SIG-M5 (cell line): ENCODE data around the gene TERB2.
"Not testable (repeated sequence)": the region's sequence is repeated elsewhere in the genome, so short reads cannot be mapped to it uniquely, and the experiment has no call there.

ENCODE experiments used
- DNase-seq: peaks from one replicate; lab custom pipeline; 2025; lab: John Stamatoyannopoulos, UW

TERB2 gene, protein sequence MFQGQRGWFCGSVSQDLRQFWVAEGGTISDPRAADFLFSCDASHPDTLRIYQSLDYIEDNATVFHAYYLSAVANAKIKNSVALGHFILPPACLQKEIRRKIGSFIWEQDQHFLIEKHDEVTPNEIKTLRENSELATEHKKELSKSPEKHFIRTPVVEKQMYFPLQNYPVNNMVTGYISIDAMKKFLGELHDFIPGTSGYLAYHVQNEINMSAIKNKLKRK

GRCh38 chr15:44956388-44956787, at the start of gene TERB2:
TSS of gene TERB2 (plus strand) at chr15:44956687. CDS start at chr15:44956719, 32 bp downstream.
- no peak for DNase-seq

- DNase-seq, result no peak
Observed at GRCh38 chr15:44909423-44909822, 47.1 kb upstream of the TERB2 start.

DNA sequence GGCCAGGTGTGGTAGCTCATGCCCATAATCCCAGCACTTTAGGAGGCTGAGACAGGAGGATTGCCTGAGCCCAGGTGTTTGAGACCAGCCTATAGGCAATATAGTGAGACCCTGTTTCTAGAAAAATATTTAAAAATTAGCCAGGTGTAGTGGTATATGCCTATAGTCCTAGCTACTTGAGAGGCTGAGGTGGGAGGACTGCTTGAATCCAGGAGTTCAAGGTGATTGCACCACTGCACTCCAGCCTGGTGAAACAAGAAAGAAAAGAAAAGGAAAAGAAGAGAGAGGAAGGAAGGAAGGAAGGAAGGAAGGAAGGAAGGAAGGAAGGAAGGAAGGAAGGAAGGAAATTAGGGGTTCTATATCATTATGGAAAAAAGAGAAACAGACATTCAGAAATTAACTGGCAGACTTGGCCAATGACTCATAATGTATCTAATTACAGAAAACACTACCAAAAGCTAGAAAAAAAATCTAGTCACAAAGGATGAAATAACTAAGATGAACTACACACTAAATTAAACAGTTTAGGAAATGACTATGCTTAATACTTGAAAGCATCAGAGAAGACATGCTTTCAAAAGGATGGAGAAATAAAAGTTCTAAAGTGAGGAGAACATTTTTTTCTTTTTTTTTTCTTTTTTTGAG, 45.4 kb upstream of the TERB2 start:
- DNase-seq, result no peak

GRCh38 chr15:44912186-44912585, 44.3 kb upstream of the TERB2 start:
- DNase-seq, result not testable (repeated sequence)

DNA sequence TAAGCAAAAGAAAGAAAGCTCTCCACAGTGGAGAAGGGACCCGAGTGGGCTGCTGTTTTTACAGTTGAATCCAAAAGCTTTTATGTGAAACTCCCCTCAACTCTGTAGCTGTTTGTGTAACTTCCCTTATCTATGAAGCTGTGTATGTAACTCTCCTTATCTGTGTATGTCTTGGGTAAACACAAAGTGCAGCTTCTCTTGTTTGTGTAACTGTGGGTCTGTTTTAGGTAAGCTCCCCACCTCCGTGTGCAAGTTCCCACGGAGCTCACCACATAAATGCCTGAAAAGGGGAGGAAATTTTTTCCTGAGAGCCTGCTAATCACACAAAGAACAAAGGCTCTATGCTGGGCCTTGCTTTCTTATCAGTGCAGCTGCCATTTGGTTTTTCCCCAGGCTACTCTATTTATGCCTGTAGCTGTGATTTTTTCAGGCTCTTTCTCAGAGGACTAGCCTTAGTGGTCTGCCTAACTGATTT, 43.5 kb upstream of the TERB2 start:
- DNase-seq, result not testable (repeated sequence)

DNA sequence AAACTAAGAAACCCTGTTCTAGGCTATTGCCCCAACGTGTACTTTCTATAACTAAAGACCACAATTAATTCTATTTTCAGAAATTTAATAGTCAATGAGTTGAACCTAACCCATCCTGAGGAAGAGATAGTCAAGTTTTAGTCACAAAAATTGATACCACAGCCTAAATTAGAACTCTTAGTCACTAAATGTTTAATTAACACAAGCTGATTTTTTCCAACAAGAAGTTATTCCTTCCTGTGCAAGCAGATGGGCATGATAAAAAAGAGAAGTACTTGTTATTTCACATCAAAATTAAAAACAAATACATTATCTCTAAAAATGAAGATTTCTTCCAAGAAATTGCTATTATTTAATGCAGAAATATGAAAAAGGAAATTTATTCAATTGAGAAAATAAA, 38.4 kb upstream of the TERB2 start:
- no peak for DNase-seq

DNA sequence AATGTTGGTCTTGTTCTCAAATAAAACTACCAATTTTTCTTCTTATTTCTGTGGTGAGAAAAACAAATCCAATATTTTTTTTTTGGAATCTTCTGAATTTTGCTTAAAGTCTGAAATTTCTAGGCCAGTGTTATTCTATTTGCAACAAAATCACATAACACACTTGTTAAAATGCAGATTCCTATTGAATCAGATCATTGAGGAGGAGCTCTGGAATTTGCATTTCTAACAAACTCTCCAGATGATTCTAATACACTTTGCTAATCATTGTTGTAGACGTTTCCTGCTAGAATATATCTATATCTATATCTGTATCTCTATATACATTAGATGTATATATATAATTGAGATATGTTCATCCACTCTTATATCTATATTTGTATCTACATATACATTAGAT, 27.8 kb upstream of the TERB2 start:
- not testable (repeated sequence) for DNase-seq

DNA sequence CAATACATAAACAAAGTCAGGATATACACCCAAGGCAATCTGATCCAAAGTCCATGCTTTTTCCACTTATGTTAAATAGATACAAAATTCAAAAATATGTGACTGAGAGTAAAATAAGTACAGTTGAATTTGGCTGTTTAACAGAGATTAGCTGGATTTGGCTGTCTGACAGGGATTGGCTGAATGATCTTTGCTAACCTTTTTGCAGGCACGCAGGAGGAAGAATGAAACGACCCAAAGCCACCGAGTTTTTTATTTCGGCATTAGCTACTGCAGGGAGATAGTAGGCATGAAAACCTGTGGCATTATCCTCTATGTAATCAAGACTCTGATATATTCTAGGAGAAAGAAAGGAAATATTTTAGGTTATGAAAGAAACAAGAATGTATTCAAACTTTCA, 26.2 kb upstream of the TERB2 start:
- not testable (repeated sequence) for DNase-seq

DNA sequence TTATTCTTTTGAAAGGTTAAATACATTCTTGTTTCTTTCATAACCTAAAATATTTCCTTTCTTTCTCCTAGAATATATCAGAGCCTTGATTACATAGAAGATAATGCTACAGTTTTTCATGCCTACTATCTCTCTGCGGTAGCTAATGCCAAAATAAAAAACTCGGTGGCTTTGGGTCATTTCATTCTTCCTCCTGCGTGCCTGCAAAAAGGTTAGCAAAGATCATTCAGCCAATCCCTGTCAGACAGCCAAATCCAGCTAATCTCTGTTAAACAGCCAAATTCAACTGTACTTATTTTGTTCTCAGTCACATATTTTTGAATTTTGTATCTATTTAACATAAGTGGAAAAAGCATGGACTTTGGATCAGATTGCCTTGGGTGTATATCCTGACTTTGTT, 1.8 kb downstream of the TERB2 start:
- not testable (repeated sequence) for DNase-seq

GRCh38 chr15:44968475-44968874, 12.0 kb downstream of the TERB2 start:
- no peak for DNase-seq

DNA sequence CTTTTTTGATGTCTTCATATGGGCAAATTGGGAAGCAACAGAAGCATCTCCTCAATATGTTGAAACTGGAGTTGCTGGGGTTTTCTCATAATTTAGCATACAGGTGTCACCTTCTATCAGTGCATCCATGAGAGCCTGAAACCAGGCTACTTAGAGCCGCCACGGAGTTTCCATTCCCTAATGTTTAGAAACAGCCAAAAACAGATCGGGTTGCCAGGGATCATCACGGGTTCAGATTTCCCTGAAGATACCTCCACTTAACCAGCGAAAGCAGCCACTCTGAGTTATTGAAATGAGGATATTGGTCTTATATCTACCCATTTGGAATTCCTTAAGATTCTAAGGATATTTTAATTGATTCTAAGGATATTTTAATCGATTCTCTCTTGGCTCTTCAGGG, 14.5 kb downstream of the TERB2 start:
- DNase-seq, result no peak

DNA sequence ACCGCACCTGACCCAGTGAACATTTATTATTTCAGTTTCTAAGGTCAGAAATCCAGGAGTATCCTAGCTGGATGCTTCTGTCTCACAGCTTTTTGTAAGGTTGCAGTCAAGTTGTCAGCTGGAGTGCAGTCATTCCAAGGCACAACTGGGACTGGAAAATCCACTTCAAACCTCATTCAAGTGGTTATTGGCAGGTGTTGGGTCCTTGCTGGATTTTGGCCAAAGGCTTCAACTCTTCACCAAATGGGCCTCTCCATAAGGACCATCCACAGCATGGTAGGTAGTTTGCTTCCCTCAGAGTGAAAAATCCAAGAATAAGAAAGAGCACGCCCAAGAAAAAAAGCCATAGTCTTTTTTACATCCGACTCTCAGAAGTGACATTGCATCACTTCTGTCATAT, 19.7 kb downstream of the TERB2 start:
- DNase-seq, result not testable (repeated sequence)

DNA sequence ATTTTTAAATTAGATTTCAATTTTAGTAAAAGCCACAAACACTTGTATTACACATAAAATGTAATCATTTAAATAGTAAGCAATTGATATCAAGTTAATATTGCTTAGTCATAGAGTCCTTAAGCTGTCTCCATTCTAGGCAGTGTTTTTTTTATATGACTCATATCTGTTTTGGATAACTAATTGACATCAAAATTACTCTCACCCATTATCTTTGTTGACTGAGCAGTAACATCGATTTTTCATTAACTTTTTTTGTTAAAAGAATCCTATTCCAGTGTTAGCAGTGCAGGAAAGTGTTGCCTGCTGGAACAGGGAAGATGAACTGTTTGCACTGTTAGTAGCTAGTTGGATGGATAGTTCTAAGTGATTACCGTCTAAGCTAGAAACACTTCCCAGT, 21.3 kb downstream of the TERB2 start:
- DNase-seq, result not testable (repeated sequence)

DNA sequence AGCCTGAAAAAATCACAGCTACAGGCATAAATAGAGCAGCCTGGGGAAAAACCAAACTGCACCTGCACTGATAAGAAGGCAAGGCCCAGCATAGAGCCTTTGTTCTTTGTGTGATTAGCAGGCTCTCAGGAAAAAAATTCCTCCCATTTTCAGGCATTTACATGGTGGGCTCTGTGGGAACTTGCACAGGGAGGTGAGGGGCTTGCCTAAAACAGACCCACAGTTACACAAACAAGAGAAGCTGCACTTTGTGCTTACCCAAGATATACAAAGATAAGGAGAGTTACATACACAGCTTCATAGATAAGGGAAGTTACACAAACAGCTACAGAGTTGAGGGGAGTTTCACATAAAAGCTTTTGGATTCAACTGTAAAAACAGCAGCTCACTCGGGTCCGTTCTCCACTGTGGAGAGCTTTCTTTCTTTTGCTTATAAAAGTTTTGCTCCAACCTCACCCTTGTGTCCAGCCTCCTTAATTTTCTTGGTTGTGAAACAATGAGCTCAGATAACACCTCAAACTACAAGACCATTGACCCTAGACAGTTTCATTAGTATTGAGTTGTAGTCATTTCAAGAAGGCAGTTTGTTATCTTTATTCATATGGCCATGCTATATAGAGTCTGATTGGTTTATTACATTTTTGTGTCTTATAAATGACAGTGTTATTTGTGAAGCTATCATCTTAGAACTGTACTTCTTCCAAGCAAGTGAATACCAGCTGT, 23.3 kb downstream of the TERB2 start:
- not testable (repeated sequence) for DNase-seq

DNA sequence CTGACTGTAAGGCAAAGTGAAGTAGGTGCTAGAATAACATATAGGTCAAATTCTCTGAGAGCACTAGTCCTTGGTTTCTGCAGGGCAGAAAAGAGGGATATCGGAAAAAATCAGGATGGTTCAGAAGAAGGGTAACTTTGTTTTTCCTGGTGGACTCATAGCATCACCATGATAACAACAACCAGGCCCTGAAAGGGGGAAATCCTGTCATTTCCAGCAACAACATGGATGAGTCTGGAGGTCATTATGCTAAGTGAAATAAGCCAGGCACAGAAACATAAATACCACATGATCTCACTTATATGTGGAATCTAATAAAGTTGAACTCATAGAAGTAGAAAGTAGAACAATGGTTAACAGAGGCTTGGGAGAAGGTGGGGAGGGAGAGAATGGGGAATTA, 27.7 kb downstream of the TERB2 start:
- DNase-seq, result not testable (repeated sequence)

DNA sequence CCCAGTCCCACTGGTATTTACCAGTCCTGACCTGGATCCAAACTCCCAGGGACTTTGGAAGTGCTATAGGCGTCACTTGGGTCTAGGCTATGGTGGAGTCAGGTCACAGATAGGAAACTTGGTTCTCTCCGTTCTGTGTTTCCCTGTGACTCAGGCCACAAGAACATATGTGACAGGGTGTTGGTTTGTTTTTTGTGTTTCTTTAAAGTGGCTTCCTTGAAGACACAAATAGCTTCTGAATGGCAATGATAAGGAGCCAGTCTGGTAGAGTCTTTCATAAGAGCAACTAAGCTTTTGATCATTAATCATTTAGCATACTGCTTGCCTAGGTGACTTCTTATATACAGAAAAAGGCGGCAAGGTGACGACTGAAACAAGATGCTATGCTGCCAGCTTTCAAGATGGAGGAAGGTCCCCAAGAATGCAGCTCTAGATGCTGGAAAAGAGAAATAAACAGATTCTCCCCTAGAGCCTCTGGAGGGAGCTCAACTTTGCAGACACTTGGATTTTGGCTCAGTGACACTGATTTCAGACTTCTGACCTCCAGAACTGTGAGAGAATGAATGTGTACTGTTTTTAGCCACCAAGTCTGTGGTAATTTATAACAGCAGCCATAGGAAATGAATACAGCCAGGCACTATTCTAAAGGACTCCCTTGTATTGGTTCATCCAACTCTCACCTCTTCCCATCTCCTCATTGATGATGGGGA, 30.0 kb downstream of the TERB2 start:
- not testable (repeated sequence) for DNase-seq

DNA sequence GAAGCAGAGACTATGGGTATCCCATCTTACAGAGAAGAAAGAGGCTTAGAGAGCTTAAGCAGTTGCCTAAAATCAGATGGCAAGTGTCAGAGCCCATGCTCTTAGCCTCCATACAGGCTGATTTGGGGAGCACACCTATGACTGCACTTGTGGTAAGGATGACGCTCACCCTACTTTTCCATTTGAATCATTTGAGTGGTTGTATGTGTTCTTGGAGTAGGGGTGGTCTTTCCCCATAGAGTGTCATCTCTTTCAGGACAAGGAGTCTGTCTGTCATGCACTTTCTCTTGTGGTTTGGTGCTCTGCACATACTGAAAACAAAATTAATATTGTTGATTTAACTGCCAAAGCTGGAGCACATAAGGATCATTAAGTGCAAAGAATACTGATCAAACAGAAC, 31.2 kb downstream of the TERB2 start:
- DNase-seq, result not testable (repeated sequence)

DNA sequence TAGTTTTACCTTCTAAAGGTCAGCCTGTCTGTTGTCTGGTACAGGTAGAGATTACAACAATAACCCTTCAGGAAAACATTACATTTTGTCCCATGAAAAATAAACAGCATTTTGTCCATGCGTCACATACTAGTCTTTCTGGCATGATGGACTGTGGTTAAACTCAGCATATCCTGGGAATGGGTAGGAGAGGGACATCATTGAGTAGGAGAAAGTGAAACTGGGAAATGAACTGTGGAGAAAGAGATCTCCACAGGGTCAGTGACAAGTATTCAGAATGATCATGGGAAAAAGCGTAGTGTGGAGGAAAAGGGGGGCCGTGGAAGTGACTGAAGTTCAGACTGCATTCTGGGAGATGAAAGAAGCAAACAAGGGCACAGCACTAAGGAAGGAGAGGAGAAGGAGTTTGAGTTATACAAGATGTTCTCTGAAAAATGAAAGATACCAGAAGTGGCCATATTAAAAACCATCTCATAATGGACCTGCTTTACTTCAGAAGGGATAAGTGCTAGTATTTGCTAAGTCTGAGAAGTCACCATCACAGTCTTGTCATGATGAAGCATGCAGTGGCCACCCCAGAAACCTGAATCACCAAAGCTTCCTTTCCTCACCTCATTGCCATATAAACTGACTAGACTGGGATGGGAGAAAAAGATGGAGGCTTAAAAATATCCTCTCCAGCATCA, 31.8 kb downstream of the TERB2 start:
- not testable (repeated sequence) for DNase-seq

- DNase-seq, result not testable (repeated sequence)
Observed at GRCh38 chr15:44988870-44989219, 32.4 kb downstream of the TERB2 start.

- not testable (repeated sequence) for DNase-seq
Observed at GRCh38 chr15:44997632-44998031, 41.1 kb downstream of the TERB2 start.

GRCh38 chr15:44999105-44999504, 42.6 kb downstream of the TERB2 start:
- DNase-seq, result no peak

DNA sequence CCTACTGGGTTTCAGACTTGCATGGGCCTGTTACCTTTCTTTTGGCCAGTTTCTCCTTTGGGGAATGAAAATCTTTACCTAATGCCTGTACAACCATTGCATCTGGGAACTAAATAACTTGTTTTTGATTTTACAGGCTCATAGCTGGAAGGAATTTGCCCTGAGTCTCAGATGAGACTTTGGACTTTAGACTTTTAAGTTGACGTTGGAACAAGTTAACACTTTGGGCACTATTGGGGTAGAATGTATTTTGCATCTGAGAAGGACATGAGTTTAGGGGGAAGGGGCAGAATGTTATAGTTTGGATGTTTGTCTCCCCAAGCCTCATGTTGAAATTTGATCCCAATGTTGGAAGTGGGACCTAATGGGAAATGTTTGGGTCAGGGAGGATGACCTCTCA, 44.7 kb downstream of the TERB2 start:
- DNase-seq, result not testable (repeated sequence)
